Astrocyte (in vitro differentiated cells and primary cell): Measurements from ENCODE around the gene PTK7.

Experiments
- EZH2 ChIP-seq: IDR thresholded peaks from 2 replicates; pipeline ENCODE4 v1.6.1; 2012; ENCODE audit warnings: mild to moderate bottlenecking, low read length, inconsistent platforms; ENCODE audit not compliant: insufficient read depth
- TF ChIP-seq, protein P1 (sequence below): IDR thresholded peaks from 2 replicates; pipeline ENCODE4 v1.5.1; 2011; ENCODE audit warnings: low read depth, mild to moderate bottlenecking, inconsistent platforms, low read length, moderate library complexity; ENCODE audit not compliant: insufficient read depth

DNA sequence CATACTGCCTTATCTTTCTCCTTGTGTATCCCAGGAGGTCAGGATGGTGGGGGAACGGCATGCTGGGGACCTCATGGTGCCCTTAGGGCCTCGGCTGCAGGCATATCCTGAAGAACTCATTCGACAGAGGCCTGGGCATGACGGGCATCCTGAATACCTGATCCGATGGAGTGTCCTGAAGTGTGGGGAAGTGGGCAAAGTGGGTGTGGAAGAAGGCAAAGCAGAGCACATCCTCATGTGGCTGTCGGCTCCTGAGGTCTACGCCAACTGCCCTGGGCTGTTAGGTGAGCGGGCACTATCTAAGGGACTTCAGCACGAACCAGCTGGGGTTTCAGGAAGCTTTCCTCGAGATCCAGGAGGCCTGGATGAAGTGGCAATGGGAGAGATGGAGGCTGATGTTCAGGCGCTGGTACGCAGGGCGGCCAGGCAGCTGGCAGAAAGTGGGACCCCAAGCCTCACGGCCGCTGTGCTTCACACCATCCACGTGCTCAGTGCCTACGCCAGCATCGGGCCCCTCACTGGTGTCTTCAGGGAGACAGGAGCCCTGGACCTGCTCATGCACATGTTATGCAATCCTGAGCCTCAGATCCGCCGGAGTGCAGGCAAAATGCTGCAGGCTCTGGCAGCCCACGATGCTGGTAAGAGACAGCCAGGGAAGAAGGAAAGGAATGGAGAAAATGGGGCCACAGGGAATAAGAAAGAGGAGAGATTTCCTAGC is 108.3 kb downstream of the PTK7 start:
- TF ChIP-seq, protein P1, sequence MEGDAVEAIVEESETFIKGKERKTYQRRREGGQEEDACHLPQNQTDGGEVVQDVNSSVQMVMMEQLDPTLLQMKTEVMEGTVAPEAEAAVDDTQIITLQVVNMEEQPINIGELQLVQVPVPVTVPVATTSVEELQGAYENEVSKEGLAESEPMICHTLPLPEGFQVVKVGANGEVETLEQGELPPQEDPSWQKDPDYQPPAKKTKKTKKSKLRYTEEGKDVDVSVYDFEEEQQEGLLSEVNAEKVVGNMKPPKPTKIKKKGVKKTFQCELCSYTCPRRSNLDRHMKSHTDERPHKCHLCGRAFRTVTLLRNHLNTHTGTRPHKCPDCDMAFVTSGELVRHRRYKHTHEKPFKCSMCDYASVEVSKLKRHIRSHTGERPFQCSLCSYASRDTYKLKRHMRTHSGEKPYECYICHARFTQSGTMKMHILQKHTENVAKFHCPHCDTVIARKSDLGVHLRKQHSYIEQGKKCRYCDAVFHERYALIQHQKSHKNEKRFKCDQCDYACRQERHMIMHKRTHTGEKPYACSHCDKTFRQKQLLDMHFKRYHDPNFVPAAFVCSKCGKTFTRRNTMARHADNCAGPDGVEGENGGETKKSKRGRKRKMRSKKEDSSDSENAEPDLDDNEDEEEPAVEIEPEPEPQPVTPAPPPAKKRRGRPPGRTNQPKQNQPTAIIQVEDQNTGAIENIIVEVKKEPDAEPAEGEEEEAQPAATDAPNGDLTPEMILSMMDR: no peak
- no peak for TF ChIP-seq EZH2
